DOHH2 (cell line): ENCODE measurements around the gene GIT1.

ENCODE experiments used
- CTCF ChIP-seq: fragments of 200-600 bp; sonication (generic); IDR thresholded peaks from one replicate; pipeline ENCODE4 v1.5.1; 2014; ENCODE audit warnings: antibody characterized with exemption, mild to moderate bottlenecking, low read depth, low read length; ENCODE audit not compliant: poor library complexity, severe bottlenecking
- EZH2phosphoT487 ChIP-seq: fragments of 200-600 bp; sonication (generic); IDR thresholded peaks from 2 replicates; pipeline ENCODE4 v1.6.1; 2017; ENCODE audit warnings: borderline replicate concordance, mild to moderate bottlenecking, antibody characterized with exemption, low read length, moderate library complexity, mixed read lengths

- no peak for TF ChIP-seq EZH2phosphoT487
- TF ChIP-seq CTCF, result no peak
Measured at GRCh38 chr17:29583324-29584248, 5.9 kb downstream of the GIT1 start.
